Smooth muscle cell (in vitro differentiated cells): ENCODE results near the gene ICAM1. TPM values are rescaled to one million over a fixed set of nuclear protein-coding genes. Genes with fewer than 3 reads are reported as not detected.

Experiments
- DNase-seq: peaks from one replicate; lab custom pipeline; 2025; ENCODE audit not compliant: unreplicated experiment; lab: John Stamatoyannopoulos, UW
- H2AFZ ChIP-seq: fragments of 200-600 bp; sonication (generic); 2 replicates; pipeline ENCODE4 v1.6.0; 2016; ENCODE audit warnings: antibody characterized with exemption, low read depth, mild to moderate bottlenecking
- H3F3A ChIP-seq: fragments of 200-600 bp; sonication (generic); 2 replicates; pipeline ENCODE4 v1.6.0; 2017; ENCODE audit warnings: antibody characterized with exemption, low read depth
- H3K27ac ChIP-seq: fragments of 200-600 bp; sonication (generic); 2 replicates; pipeline ENCODE4 v1.5.1; 2016; ENCODE audit warnings: low read depth, mild to moderate bottlenecking
- H3K27me3 ChIP-seq: fragments of 200-600 bp; sonication (generic); 2 replicates; pipeline ENCODE4 v1.6.1; 2016; ENCODE audit warnings: low read depth, mild to moderate bottlenecking
- H3K36me3 ChIP-seq: fragments of 200-600 bp; sonication (generic); 2 replicates; pipeline ENCODE4 v1.5.1; 2016; ENCODE audit warnings: low read depth
- H3K4me1 ChIP-seq: fragments of 200-600 bp; sonication (generic); 2 replicates; pipeline ENCODE4 v1.5.1; 2016; ENCODE audit warnings: low read depth
- H3K4me2 ChIP-seq: fragments of 200-600 bp; sonication (generic); 2 replicates; pipeline ENCODE4 v1.6.0; 2016; ENCODE audit warnings: mild to moderate bottlenecking
- H3K4me3 ChIP-seq: fragments of 200-600 bp; sonication (generic); 2 replicates; pipeline ENCODE4 v1.5.1; 2016; ENCODE audit warnings: mild to moderate bottlenecking
- H3K79me2 ChIP-seq: fragments of 200-600 bp; sonication (generic); 2 replicates; pipeline ENCODE4 v1.6.0; 2016; ENCODE audit warnings: low read depth, mild to moderate bottlenecking
- H3K9ac ChIP-seq: fragments of 200-600 bp; sonication (generic); 2 replicates; pipeline ENCODE4 v1.6.0; 2016; ENCODE audit warnings: low read depth
- H3K9me3 ChIP-seq: fragments of 200-600 bp; sonication (generic); replicated peaks from 2 replicates; pipeline ENCODE4 v1.5.1; 2016; ENCODE audit warnings: low read depth
- H4K20me1 ChIP-seq: fragments of 200-600 bp; sonication (generic); 2 replicates; pipeline ENCODE4 v1.6.0; 2016; ENCODE audit warnings: low read depth
- CTCF ChIP-seq: fragments of 200-600 bp; sonication (generic); IDR thresholded peaks from 2 replicates; pipeline ENCODE4 v1.5.1; 2017; ENCODE audit warnings: borderline replicate concordance, mild to moderate bottlenecking, antibody characterized with exemption; ENCODE audit not compliant: insufficient read depth, poor library complexity, severe bottlenecking
- WGBS: methylation state at CpG from one replicate; pipeline ENCODE4 v1.1.7; 2016; ENCODE audit warnings: low lambda C conversion rate; 5-methylcytosine and 5-hydroxymethylcytosine counted together
- polyA plus RNA-seq: library from polyadenylated mRNA; unstranded; fragments of >200 nt; fragmentation: Nextera tagmentation; extraction: Ambion mirVana; gene quantifications from 2 replicates; pipeline ENCODE4 v1.2.1, GENCODE V29; 2016
- total RNA-seq: library from RNA; depleted of rRNA; stranded (reverse); fragments of >200 nt; gene quantifications from 2 replicates; pipeline ENCODE4 v1.2.3, GENCODE V29; 2014

ICAM1 gene
- total and polyA plus RNA-seq, 2 experiments from 2014 or later: 4.6 to 9.2 TPM

GRCh38 chr19:10317045-10317856 lies 46.3 kb downstream of the ICAM1 start:
- no peak overlapping the region for H2AFZ ChIP-seq
- H3K4me1 ChIP-seq: peaks cover 10% of the 10 kb centered on the region
- no peaks in the 10 kb centered on the region for H3K36me3 ChIP-seq
- TF ChIP-seq CTCF: no peak
- no peaks in the 10 kb centered on the region for H3K9me3 ChIP-seq
- H3F3A ChIP-seq: peaks cover 7% of the 10 kb centered on the region
- no peak overlapping the region for H3K4me3 ChIP-seq
- no peak overlapping the region for H3K9ac ChIP-seq
- no peaks in the 10 kb centered on the region for H4K20me1 ChIP-seq
- no peak overlapping the region for H3K4me2 ChIP-seq
- H3K27me3 ChIP-seq: no peaks in the 10 kb centered on the region
- no peaks in the 10 kb centered on the region for H3K79me2 ChIP-seq
- no peak overlapping the region for H3K27ac ChIP-seq
- WGBS: 97% methylated on average over 20 of the region's 29 CpGs
- no peak for DNase-seq

- 96% methylated on average over 15 of the region's 15 CpGs for WGBS
- Histone ChIP-seq H3F3A (peaks cover 7% of the 10 kb centered on the region), H3K9ac (no peak overlapping the region), H3K79me2 (no peaks in the 10 kb centered on the region), H3K27ac (no peak overlapping the region), H3K4me2 (no peak overlapping the region), H4K20me1 (no peaks in the 10 kb centered on the region), H3K4me1 (peaks cover 10% of the 10 kb centered on the region), H3K36me3 (no peaks in the 10 kb centered on the region), H3K9me3 (no peaks in the 10 kb centered on the region), H3K27me3 (no peaks in the 10 kb centered on the region), H3K4me3 (no peak overlapping the region), H2AFZ (no peak overlapping the region)
- no peak for DNase-seq
- TF ChIP-seq CTCF: no peak
These were observed 47.0 kb downstream of the ICAM1 start for GRCh38 chr19:10317857-10318462.

- H3K4me3 ChIP-seq: no peak overlapping the region
- H3K27me3 ChIP-seq: no peaks in the 10 kb centered on the region
- no peaks in the 10 kb centered on the region for H3K9me3 ChIP-seq
- no peak overlapping the region for H2AFZ ChIP-seq
- no peaks in the 10 kb centered on the region for H4K20me1 ChIP-seq
- no peak overlapping the region for H3K9ac ChIP-seq
- H3K36me3 ChIP-seq: no peaks in the 10 kb centered on the region
- no peaks in the 10 kb centered on the region for H3K79me2 ChIP-seq
- DNase-seq: no peak
- 96% methylated on average over 13 of the region's 13 CpGs for WGBS
- H3K27ac ChIP-seq: no peak overlapping the region
- TF ChIP-seq CTCF: no peak
- no peak overlapping the region for H3K4me2 ChIP-seq
- H3K4me1 ChIP-seq: peaks cover 10% of the 10 kb centered on the region
- H3F3A ChIP-seq: peaks cover 7% of the 10 kb centered on the region
These were observed 48.1 kb downstream of the ICAM1 start for GRCh38 chr19:10318807-10319682.
